Mesodermal cell (in vitro differentiated cells): ENCODE results near the gene PDCD4.
"Not testable (repeated sequence)": the region's sequence is repeated elsewhere in the genome, so short reads cannot be mapped to it uniquely, and the experiment has no call there.

Source experiments
- H3K27ac ChIP-seq: 2 replicates; pipeline ENCODE4 v1.7.0; 2013; ENCODE audit warnings: mild to moderate bottlenecking, low read depth, low read length, moderate library complexity; ENCODE audit not compliant: severe bottlenecking
- H3K36me3 ChIP-seq: 2 replicates; pipeline ENCODE4 v1.7.1; 2013; ENCODE audit warnings: mild to moderate bottlenecking, low read length, moderate library complexity; ENCODE audit not compliant: control insufficient read depth, insufficient read depth
- H3K4me1 ChIP-seq: one replicate; pipeline ENCODE4 v1.7.1; 2013; ENCODE audit warnings: mild to moderate bottlenecking, low read length; ENCODE audit not compliant: insufficient read depth, control insufficient read depth, poor library complexity, severe bottlenecking
- H3K4me3 ChIP-seq: 2 replicates; pipeline ENCODE4 v1.7.0; 2013; ENCODE audit warnings: low read length, control low read depth, mild to moderate bottlenecking; ENCODE audit not compliant: insufficient read depth, poor library complexity, severe bottlenecking; ENCODE audit errors: extremely low read depth
- H3K9me3 ChIP-seq: 2 replicates; pipeline ENCODE4 v1.7.1; 2013; ENCODE audit warnings: mild to moderate bottlenecking, low read length, moderate library complexity; ENCODE audit not compliant: control insufficient read depth
- WGBS, 2 experiments: methylation state at CpG; one replicate each; pipeline ENCODE4 v1.1.5; 2013; ENCODE audit warnings: missing lambda C conversion rate in 2 of 2; ENCODE audit not compliant: insufficient coverage in 2 of 2; 5-methylcytosine and 5-hydroxymethylcytosine counted together

The PDCD4 gene

GRCh38 chr10:110910138-110910537, 38.4 kb downstream of the PDCD4 start:
- 98% methylated on average over 3 of the region's 4 CpGs for WGBS, 2 experiments

GRCh38 chr10:110912374-110912773, 40.6 kb downstream of the PDCD4 start:
- 85 to 94% methylated on average over 2 of the region's 3 CpGs for WGBS, 2 experiments
- H3K4me1 ChIP-seq, result peaks cover 10% of the 10 kb centered on the region
- H3K27ac ChIP-seq, result no peak overlapping the region
- peaks cover 3% of the 10 kb centered on the region for H3K36me3 ChIP-seq
- H3K9me3 ChIP-seq, result no peaks in the 10 kb centered on the region
- no peak overlapping the region for H3K4me3 ChIP-seq

More at GRCh38 chr10:110910138-110910537, 38.4 kb downstream of the PDCD4 start:
- Histone ChIP-seq H3K36me3 (peaks cover 3% of the 10 kb centered on the region), H3K27ac (no peak overlapping the region), H3K9me3 (no peaks in the 10 kb centered on the region), H3K4me3 (no peak overlapping the region), H3K4me1 (no peaks in the 10 kb centered on the region)

- Histone ChIP-seq H3K27ac (no peak overlapping the region), H3K9me3 (no peaks in the 10 kb centered on the region), H3K36me3 (no peaks in the 10 kb centered on the region), H3K4me1 (peaks cover 10% of the 10 kb centered on the region), H3K4me3 (no peak overlapping the region)
- 94 to 100% methylated on average over 1 to 2 of the region's 2 CpGs for WGBS, 2 experiments
These were observed 42.7 kb downstream of the PDCD4 start for GRCh38 chr10:110914431-110914830.

GRCh38 chr10:110915035-110915434, 43.3 kb downstream of the PDCD4 start:
- no peaks in the 10 kb centered on the region for H3K9me3 ChIP-seq
- peaks cover 10% of the 10 kb centered on the region for H3K4me1 ChIP-seq
- 95 to 98% methylated on average over 4 to 5 of the region's 6 CpGs for WGBS, 2 experiments
- H3K4me3 ChIP-seq, result no peak overlapping the region
- no peaks in the 10 kb centered on the region for H3K36me3 ChIP-seq
- H3K27ac ChIP-seq, result no peak overlapping the region

GRCh38 chr10:110915600-110915999, 43.9 kb downstream of the PDCD4 start:
- not testable (repeated sequence) for H3K27ac ChIP-seq, H3K9me3 ChIP-seq, H3K36me3 ChIP-seq, H3K4me1 ChIP-seq, H3K4me3 ChIP-seq
- 79 to 90% methylated on average over 2 of the region's 4 CpGs for WGBS, 2 experiments

GRCh38 chr10:110916554-110917346, 45.0 kb downstream of the PDCD4 start:
- no peak overlapping the region for H3K4me3 ChIP-seq
- H3K36me3 ChIP-seq, result no peaks in the 10 kb centered on the region
- no peaks in the 10 kb centered on the region for H3K9me3 ChIP-seq
- peak overlapping the region; percentile 78 for H3K27ac ChIP-seq
- WGBS, 2 experiments, result 100% methylated on average over 1 of the region's 3 CpGs; no CpG with 5 or more reads in 1 of the 2 experiments
- H3K4me1 ChIP-seq, result peaks cover 10% of the 10 kb centered on the region

- no peaks in the 10 kb centered on the region for H3K9me3 ChIP-seq
- 0% methylated on average over 10 of the region's 15 CpGs for WGBS, 2 experiments
- H3K36me3 ChIP-seq, result no peaks in the 10 kb centered on the region
- peak overlapping the region; percentile 89 for H3K4me3 ChIP-seq
- peaks cover 10% of the 10 kb centered on the region for H3K4me1 ChIP-seq
- peak overlapping the region; percentile 100 for H3K27ac ChIP-seq
These were observed 46.5 kb downstream of the PDCD4 start for GRCh38 chr10:110918269-110918642.

GRCh38 chr10:110918643-110919348, 47.1 kb downstream of the PDCD4 start, which contains the start of gene BBIP1:
Gene BBIP1, minus strand, starts transcription at chr10:110919180. Its CDS starts 1,023 bp downstream, at chr10:110918157.
- Histone ChIP-seq H3K4me1 (peaks cover 10% of the 10 kb centered on the region), H3K36me3 (no peaks in the 10 kb centered on the region), H3K4me3 (peak within 1 kb of the TSS; percentile 89), H3K9me3 (no peaks in the 10 kb centered on the region), H3K27ac (peak within 1 kb of the TSS; percentile 100)
- 0% methylated on average over 29 to 36 of the region's 40 CpGs for WGBS, 2 experiments

- Histone ChIP-seq H3K9me3 (no peaks in the 10 kb centered on the region), H3K27ac (peak within 1 kb of the TSS; percentile 100), H3K36me3 (no peaks in the 10 kb centered on the region), H3K4me3 (peak within 1 kb of the TSS; percentile 89), H3K4me1 (peaks cover 10% of the 10 kb centered on the region)
- 0 to 2% methylated on average over 10 to 38 of the region's 61 CpGs for WGBS, 2 experiments
These were observed 47.7 kb downstream of the PDCD4 start, which contains the start of gene SHOC2 for GRCh38 chr10:110919349-110919931. Gene SHOC2, plus strand, starts transcription at chr10:110919604. Its CDS starts 44,755 bp downstream, at chr10:110964359.

- WGBS, 2 experiments, result 0% methylated on average over 31 to 32 of the region's 44 CpGs
- Histone ChIP-seq H3K4me3 (peak overlapping the region; percentile 78), H3K27ac (peak overlapping the region; percentile 82), H3K9me3 (no peaks in the 10 kb centered on the region), H3K4me1 (peaks cover 10% of the 10 kb centered on the region), H3K36me3 (no peaks in the 10 kb centered on the region)
These were observed 48.5 kb downstream of the PDCD4 start for GRCh38 chr10:110919971-110920881.
